Sigmoid colon (tissue), 7 donors: Measurements from ENCODE around the gene ROM1. TPM values are rescaled to one million over a fixed set of nuclear protein-coding genes. Genes with fewer than 3 reads are reported as not detected.
A peak's percentile ranks its signal among the peaks of the same experiment; 100 is the strongest.

Source experiments
- DNase-seq: peaks from one replicate; pipeline ENCODE4 v3.0.0-alpha.2; 2019
- H3K27ac ChIP-seq, 4 donors: fragments of 200-600 bp; sonication (generic); one replicate each; pipeline ENCODE4 v1.5.1; 2016 to 2019; ENCODE audit warnings: mild to moderate bottlenecking in 1 of 4
- H3K27me3 ChIP-seq, 3 donors: fragments of 200-600 bp; sonication (generic); one replicate each; pipeline ENCODE4 v1.5.1; 2019; ENCODE audit warnings: mild to moderate bottlenecking in 1 of 3
- H3K36me3 ChIP-seq, 4 donors: fragments of 200-600 bp; sonication (generic); one replicate each; pipeline ENCODE4 v1.5.1; 2016 to 2019
- H3K4me1 ChIP-seq, 4 donors: fragments of 200-600 bp; sonication (generic); one replicate each; pipeline ENCODE4 v1.5.1; 2017 to 2019
- H3K4me3 ChIP-seq, 4 donors: fragments of 200-600 bp; sonication (generic); one replicate each; pipeline ENCODE4 v1.5.1; 2017 to 2019; ENCODE audit warnings: mild to moderate bottlenecking in 2 of 4, moderate library complexity in 1 of 4
- H3K9me3 ChIP-seq, 4 donors: fragments of 200-600 bp in 3 of 4; sonication (generic) in 3 of 4; one replicate each; pipeline versions ENCODE4 v1.5.1 to v1.6.1; 2013 to 2019
- EP300 ChIP-seq, 4 donors: sonication (generic); formaldehyde crosslinking; IDR thresholded peaks; one replicate each; pipeline ENCODE4 v1.6.1; 2017; ENCODE audit warnings: antibody characterized with exemption in 4 of 4
- POLR2A ChIP-seq, 2 donors: fragments of 450-650 bp; IDR thresholded peaks; one replicate each; pipeline ENCODE4 v1.6.1; 2016; ENCODE audit warnings: antibody characterized with exemption in 2 of 2, mild to moderate bottlenecking in 2 of 2, moderate library complexity in 2 of 2
- POLR2AphosphoS5 ChIP-seq, 4 donors: sonication (generic); formaldehyde crosslinking; IDR thresholded peaks; one replicate each; pipeline ENCODE4 v1.6.1; 2017; ENCODE audit warnings: antibody characterized with exemption in 4 of 4
- WGBS, 2 donors: extraction: QIAGEN DNeasy Blood & Tissue Kit; methylation state at CpG; one replicate each; pipeline ENCODE4 v1.1.7; 2013; 5-methylcytosine and 5-hydroxymethylcytosine counted together
- intact Hi-C: fragments of 100-400 bp; cut with DNase I; formaldehyde crosslinking; loops from one replicate; pipeline ENCODE4 v1.15.1; 2023
- polyA plus RNA-seq, 3 donors: library from polyadenylated mRNA; stranded (reverse); fragments of 200-250 nt; gene quantifications; one replicate each; pipeline ENCODE4 v1.2.3, GENCODE V29; 2013
- total RNA-seq, 4 donors: library from RNA; depleted of rRNA; stranded (reverse); fragments of >200 nt; gene quantifications; one replicate each; pipeline ENCODE4 v1.1.0, GENCODE V29; 2016
- TF ChIP-seq, protein P1 (sequence below), 4 experiments: fragments of 450-650 bp in 3 of 4; fragments of 200-600 bp in 1 of 4; IDR thresholded peaks; one replicate each; pipeline ENCODE4 v1.5.1; 2016 to 2019; ENCODE audit warnings: antibody characterized with exemption in 4 of 4, mild to moderate bottlenecking in 3 of 4, moderate library complexity in 2 of 4
- donor health status: healthy with polysubstance abuse.
- donor health status: Bipolar disorder and iron deficiency.
- donor health status: healthy.

Gene ROM1
- total and polyA plus RNA-seq, 7 donors = 3.0 to 14.2 (median 7.1) TPM

DNA sequence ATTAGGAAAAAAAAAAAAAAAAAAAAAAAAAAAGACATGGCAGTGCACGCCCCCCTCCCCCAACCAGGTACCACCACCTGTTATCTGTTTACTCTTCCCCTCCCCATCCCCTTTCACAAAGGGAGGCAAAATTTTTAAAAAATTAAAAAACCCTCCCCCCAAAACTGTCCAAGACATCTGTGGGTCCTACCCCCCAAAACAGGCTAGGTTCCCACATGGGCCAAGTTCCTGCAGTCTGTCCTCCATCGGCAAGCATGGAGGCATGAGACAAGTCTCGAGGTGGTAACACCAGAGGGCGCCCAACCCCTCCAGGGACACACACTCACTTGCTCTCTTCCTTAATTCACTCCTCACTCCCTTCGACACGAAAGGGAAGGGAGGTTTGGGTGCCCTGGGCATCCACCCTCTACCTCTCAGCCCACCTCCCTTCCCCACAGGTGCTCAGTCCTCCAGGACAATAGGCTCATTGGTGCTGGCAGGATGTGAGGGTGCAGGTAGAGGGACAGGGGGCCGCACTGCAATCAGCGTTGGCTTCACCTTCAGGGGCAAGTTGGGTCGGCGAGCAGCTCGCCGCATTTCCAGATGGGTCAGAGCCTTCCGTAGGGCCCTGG, 19.5 kb upstream of the ROM1 start:
- TF ChIP-seq POLR2A (IDR thresholded peaks at IDR 0.05) = no peak
- TF ChIP-seq, protein P1, sequence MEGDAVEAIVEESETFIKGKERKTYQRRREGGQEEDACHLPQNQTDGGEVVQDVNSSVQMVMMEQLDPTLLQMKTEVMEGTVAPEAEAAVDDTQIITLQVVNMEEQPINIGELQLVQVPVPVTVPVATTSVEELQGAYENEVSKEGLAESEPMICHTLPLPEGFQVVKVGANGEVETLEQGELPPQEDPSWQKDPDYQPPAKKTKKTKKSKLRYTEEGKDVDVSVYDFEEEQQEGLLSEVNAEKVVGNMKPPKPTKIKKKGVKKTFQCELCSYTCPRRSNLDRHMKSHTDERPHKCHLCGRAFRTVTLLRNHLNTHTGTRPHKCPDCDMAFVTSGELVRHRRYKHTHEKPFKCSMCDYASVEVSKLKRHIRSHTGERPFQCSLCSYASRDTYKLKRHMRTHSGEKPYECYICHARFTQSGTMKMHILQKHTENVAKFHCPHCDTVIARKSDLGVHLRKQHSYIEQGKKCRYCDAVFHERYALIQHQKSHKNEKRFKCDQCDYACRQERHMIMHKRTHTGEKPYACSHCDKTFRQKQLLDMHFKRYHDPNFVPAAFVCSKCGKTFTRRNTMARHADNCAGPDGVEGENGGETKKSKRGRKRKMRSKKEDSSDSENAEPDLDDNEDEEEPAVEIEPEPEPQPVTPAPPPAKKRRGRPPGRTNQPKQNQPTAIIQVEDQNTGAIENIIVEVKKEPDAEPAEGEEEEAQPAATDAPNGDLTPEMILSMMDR (IDR thresholded peaks at IDR 0.05) = peak; percentile 34 to 53 (median 40)
- DNase-seq = peak; percentile 90
- Histone ChIP-seq H3K4me1 (peaks cover 0 to 35% (median 31%) of the 10 kb centered on the region in 4 donors), H3K36me3 (peaks cover 30 to 56% (median 46%) of the 10 kb centered on the region in 4 donors), H3K9me3 (no peaks in the 10 kb centered on the region), H3K27ac (peak overlapping the region; percentile 91 to 97 (median 97)), H3K4me3 (no peak overlapping the region), H3K27me3 (no peaks in the 10 kb centered on the region)
- WGBS, 2 donors = 57 to 59% methylated on average over 13 of the region's 13 CpGs
- intact Hi-C loops = loop anchor here (2.0 kb wide), 1 partner anchor 19 kb away; the partner anchor contains the start of genes EML3 and ROM1

GRCh38 chr11:62595124-62595523, 17.9 kb upstream of the ROM1 start:
- WGBS, 2 donors = 91 to 93% methylated on average over 8 of the region's 8 CpGs
- TF ChIP-seq POLR2AphosphoS5 (IDR thresholded peaks at IDR 0.05) = no peak
- no peak for TF ChIP-seq POLR2A (IDR thresholded peaks at IDR 0.05)
- TF ChIP-seq, protein P1 (IDR thresholded peaks at IDR 0.05) = no peak
- no peak for TF ChIP-seq EP300 (IDR thresholded peaks at IDR 0.05)
- no peak overlapping the region for H3K4me3 ChIP-seq
- intact Hi-C loops = loop anchor here (2.0 kb wide), 1 partner anchor 18 kb away; the partner anchor contains the start of genes EML3 and ROM1
- peaks cover 30 to 53% (median 43%) of the 10 kb centered on the region in 4 donors for H3K36me3 ChIP-seq
- no peaks in the 10 kb centered on the region for H3K9me3 ChIP-seq
- no peaks in the 10 kb centered on the region for H3K27me3 ChIP-seq
- H3K27ac ChIP-seq = no peak overlapping the region
- peaks cover 0 to 44% (median 41%) of the 10 kb centered on the region in 4 donors for H3K4me1 ChIP-seq
- no peak for DNase-seq

- Histone ChIP-seq H3K4me3 (peak overlapping the region in 2 of 4 donors; percentile 89 to 99), H3K36me3 (peaks cover 30 to 51% (median 40%) of the 10 kb centered on the region in 4 donors), H3K27ac (peak overlapping the region; percentile 94 to 99 (median 97)), H3K9me3 (no peaks in the 10 kb centered on the region), H3K4me1 (peaks cover 0 to 43% (median 39%) of the 10 kb centered on the region in 4 donors), H3K27me3 (no peaks in the 10 kb centered on the region)
- no peak for TF ChIP-seq EP300 (IDR thresholded peaks at IDR 0.05)
- peak in 3 of 4 donors; percentile 69 to 77 (median 76) for TF ChIP-seq POLR2AphosphoS5 (IDR thresholded peaks at IDR 0.05)
- 33 to 44% methylated on average over 7 of the region's 7 CpGs for WGBS, 2 donors
- peak; percentile 99 for DNase-seq
- intact Hi-C loops = no loop called here
Measured at GRCh38 chr11:62599069-62599696, 13.9 kb upstream of the ROM1 start.

DNA sequence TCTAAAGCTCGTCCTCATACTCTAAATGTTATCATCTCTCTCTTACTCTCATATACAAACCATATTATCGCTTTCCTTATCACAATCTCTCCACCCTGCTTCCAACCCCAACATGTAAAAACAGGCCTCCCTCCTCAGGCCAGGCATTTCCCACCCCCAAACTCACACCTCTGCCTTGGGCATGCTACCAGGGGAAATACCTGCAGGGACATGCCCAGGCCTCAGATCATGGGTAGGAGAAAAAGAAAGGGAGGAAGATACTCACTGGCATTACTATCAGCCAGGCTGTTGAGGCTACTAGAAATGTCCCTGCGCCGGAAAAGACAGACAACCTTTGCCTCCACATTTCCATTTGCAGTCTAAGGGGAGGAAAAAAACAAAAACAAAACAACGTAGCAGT, 13.2 kb upstream of the ROM1 start:
- Histone ChIP-seq H3K4me3 (peak overlapping the region; percentile 89 to 99 (median 94)), H3K27ac (peak overlapping the region; percentile 94 to 99 (median 97)), H3K27me3 (no peaks in the 10 kb centered on the region), H3K4me1 (peaks cover 0 to 43% (median 39%) of the 10 kb centered on the region in 4 donors), H3K9me3 (no peaks in the 10 kb centered on the region), H3K36me3 (peaks cover 30 to 51% (median 35%) of the 10 kb centered on the region in 4 donors)
- intact Hi-C loops = loop anchor here (5.0 kb wide), 1 partner anchor 48 kb away; no protein-coding TSS in a partner anchor
- 53 to 70% methylated on average over 5 of the region's 5 CpGs for WGBS, 2 donors
- no peak for DNase-seq
- TF ChIP-seq POLR2AphosphoS5 (IDR thresholded peaks at IDR 0.05) = no peak
- TF ChIP-seq, protein P1 (IDR thresholded peaks at IDR 0.05) = no peak
- TF ChIP-seq EP300 (IDR thresholded peaks at IDR 0.05) = no peak
